ENCODE measurements around the gene KCNMA1.

Gene KCNMA1

GRCh38 chr10:76970711-76971519 lies 666.7 kb downstream of the KCNMA1 start:
- peaks cover 3% of the 10 kb centered on the region for H3K4me1 ChIP-seq (ENCODE audit: control insufficient read depth, insufficient read depth, low read length, poor library complexity, severe bottlenecking)
- no peak overlapping the region for H3K4me3 ChIP-seq (ENCODE audit: extremely low read depth, insufficient read depth, low read length, poor library complexity, severe bottlenecking)
- 86 to 100% methylated on average over 1 to 4 of the region's 6 CpGs for WGBS, 2 experiments (ENCODE audit: insufficient coverage in 2 of 2)
- H3K36me3 ChIP-seq (ENCODE audit: control insufficient read depth, insufficient read depth, low read length), result no peaks in the 10 kb centered on the region
- H3K9me3 ChIP-seq (ENCODE audit: control insufficient read depth, low read length), result no peaks in the 10 kb centered on the region
- no peak overlapping the region for H3K27ac ChIP-seq (ENCODE audit: low read depth, low read length, severe bottlenecking)

DNA sequence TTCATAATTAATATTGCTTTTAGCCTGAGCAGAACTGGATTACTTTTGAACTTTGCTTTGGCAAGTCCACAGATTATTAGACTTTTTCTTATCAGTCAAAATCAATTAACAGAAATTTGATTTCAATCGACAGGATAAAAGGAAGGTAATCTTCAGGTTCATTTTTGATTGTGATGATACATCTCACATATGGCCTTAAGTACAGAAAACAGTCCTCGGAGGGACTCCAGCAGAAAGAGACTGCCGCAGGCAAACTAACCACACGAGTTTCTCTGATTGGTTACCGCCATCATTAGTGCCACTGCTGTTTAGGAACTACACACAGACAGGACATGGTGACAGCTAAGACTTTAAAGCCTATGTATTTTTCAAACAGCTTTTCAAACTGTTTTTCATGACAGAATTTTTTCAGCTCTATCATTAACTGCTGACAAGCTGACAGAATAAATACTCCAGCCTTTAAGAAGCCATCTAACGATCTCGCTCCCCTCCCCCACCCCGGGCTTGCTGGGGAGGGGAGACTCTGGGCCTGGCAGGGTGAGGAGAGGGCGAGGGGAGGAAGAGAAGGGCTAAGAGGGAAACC lies 668.2 kb downstream of the KCNMA1 start:
- H3K4me1 ChIP-seq (ENCODE audit: control insufficient read depth, insufficient read depth, low read length, poor library complexity, severe bottlenecking), result peaks cover 3% of the 10 kb centered on the region
- no peaks in the 10 kb centered on the region for H3K9me3 ChIP-seq (ENCODE audit: control insufficient read depth, low read length)
- WGBS, 2 experiments (ENCODE audit: insufficient coverage in 2 of 2), result 94 to 95% methylated on average over 4 of the region's 9 CpGs
- no peak overlapping the region for H3K27ac ChIP-seq (ENCODE audit: low read depth, low read length, severe bottlenecking)
- H3K36me3 ChIP-seq (ENCODE audit: control insufficient read depth, insufficient read depth, low read length), result no peaks in the 10 kb centered on the region
- no peak overlapping the region for H3K4me3 ChIP-seq (ENCODE audit: extremely low read depth, insufficient read depth, low read length, poor library complexity, severe bottlenecking)

GRCh38 chr10:76968483-76968882 lies 669.1 kb downstream of the KCNMA1 start:
- Histone ChIP-seq H3K9me3 (ENCODE audit: control insufficient read depth, low read length) (no peaks in the 10 kb centered on the region), H3K4me3 (ENCODE audit: extremely low read depth, insufficient read depth, low read length, poor library complexity, severe bottlenecking) (no peak overlapping the region), H3K4me1 (ENCODE audit: control insufficient read depth, insufficient read depth, low read length, poor library complexity, severe bottlenecking) (peaks cover 3% of the 10 kb centered on the region), H3K27ac (ENCODE audit: low read depth, low read length, severe bottlenecking) (no peak overlapping the region), H3K36me3 (ENCODE audit: control insufficient read depth, insufficient read depth, low read length) (no peaks in the 10 kb centered on the region)
- 100% methylated on average over 1 of the region's 2 CpGs; no CpG with 5 or more reads in 1 of the 2 experiments for WGBS, 2 experiments (ENCODE audit: insufficient coverage in 2 of 2)

DNA sequence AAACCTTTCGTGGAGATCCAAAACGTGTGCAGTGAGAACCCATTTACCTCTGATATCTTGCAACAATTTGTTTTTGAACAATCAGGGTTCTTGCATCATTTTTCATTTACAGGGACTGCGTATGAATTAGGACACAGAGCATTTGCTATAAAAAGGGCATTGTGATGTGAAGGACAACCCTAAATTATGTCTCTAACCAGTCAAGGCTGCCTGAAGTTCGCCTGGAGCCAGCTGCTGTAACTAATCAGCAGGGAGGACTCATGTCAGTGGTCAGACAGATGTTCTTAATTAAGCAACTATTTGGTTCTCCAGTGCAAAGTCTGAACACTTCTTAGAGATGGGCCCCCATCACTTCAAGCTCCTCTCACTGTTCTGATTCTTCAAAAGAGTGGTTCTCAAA lies 674.8 kb downstream of the KCNMA1 start:
- Histone ChIP-seq H3K27ac (ENCODE audit: low read depth, low read length, severe bottlenecking) (no peak overlapping the region), H3K9me3 (ENCODE audit: control insufficient read depth, low read length) (no peaks in the 10 kb centered on the region), H3K36me3 (ENCODE audit: control insufficient read depth, insufficient read depth, low read length) (no peaks in the 10 kb centered on the region), H3K4me1 (ENCODE audit: control insufficient read depth, insufficient read depth, low read length, poor library complexity, severe bottlenecking) (no peaks in the 10 kb centered on the region), H3K4me3 (ENCODE audit: extremely low read depth, insufficient read depth, low read length, poor library complexity, severe bottlenecking) (no peak overlapping the region)
- 85 to 93% methylated on average over 4 of the region's 4 CpGs for WGBS, 2 experiments (ENCODE audit: insufficient coverage in 2 of 2)

GRCh38 chr10:76961841-76962240 lies 675.8 kb downstream of the KCNMA1 start:
- no peaks in the 10 kb centered on the region for H3K4me1 ChIP-seq (ENCODE audit: control insufficient read depth, insufficient read depth, low read length, poor library complexity, severe bottlenecking)
- H3K27ac ChIP-seq (ENCODE audit: low read depth, low read length, severe bottlenecking), result no peak overlapping the region
- no peaks in the 10 kb centered on the region for H3K9me3 ChIP-seq (ENCODE audit: control insufficient read depth, low read length)
- 100% methylated on average over 2 of the region's 5 CpGs for WGBS, 2 experiments (ENCODE audit: insufficient coverage in 2 of 2)
- no peak overlapping the region for H3K4me3 ChIP-seq (ENCODE audit: extremely low read depth, insufficient read depth, low read length, poor library complexity, severe bottlenecking)
- no peaks in the 10 kb centered on the region for H3K36me3 ChIP-seq (ENCODE audit: control insufficient read depth, insufficient read depth, low read length)

- Histone ChIP-seq H3K4me1 (ENCODE audit: control insufficient read depth, insufficient read depth, low read length, poor library complexity, severe bottlenecking) (no peaks in the 10 kb centered on the region), H3K36me3 (ENCODE audit: control insufficient read depth, insufficient read depth, low read length) (no peaks in the 10 kb centered on the region), H3K4me3 (ENCODE audit: extremely low read depth, insufficient read depth, low read length, poor library complexity, severe bottlenecking) (no peak overlapping the region), H3K9me3 (ENCODE audit: control insufficient read depth, low read length) (no peaks in the 10 kb centered on the region), H3K27ac (ENCODE audit: low read depth, low read length, severe bottlenecking) (no peak overlapping the region)
- WGBS, 2 experiments (ENCODE audit: insufficient coverage in 2 of 2), result 95 to 100% methylated on average over 2 of the region's 2 CpGs
These were observed 678.5 kb downstream of the KCNMA1 start for GRCh38 chr10:76959111-76959510.

- no peak overlapping the region for H3K27ac ChIP-seq (ENCODE audit: low read depth, low read length, severe bottlenecking)
- H3K4me3 ChIP-seq (ENCODE audit: extremely low read depth, insufficient read depth, low read length, poor library complexity, severe bottlenecking), result no peak overlapping the region
- H3K9me3 ChIP-seq (ENCODE audit: control insufficient read depth, low read length), result no peaks in the 10 kb centered on the region
- 75 to 100% methylated on average over 1 of the region's 3 CpGs for WGBS, 2 experiments (ENCODE audit: insufficient coverage in 2 of 2)
- no peaks in the 10 kb centered on the region for H3K36me3 ChIP-seq (ENCODE audit: control insufficient read depth, insufficient read depth, low read length)
- H3K4me1 ChIP-seq (ENCODE audit: control insufficient read depth, insufficient read depth, low read length, poor library complexity, severe bottlenecking), result no peaks in the 10 kb centered on the region
These were observed 682.8 kb downstream of the KCNMA1 start for GRCh38 chr10:76954838-76955237.

GRCh38 chr10:76950354-76950753 lies 687.3 kb downstream of the KCNMA1 start:
- Histone ChIP-seq H3K27ac (ENCODE audit: low read depth, low read length, severe bottlenecking) (no peak overlapping the region), H3K36me3 (ENCODE audit: control insufficient read depth, insufficient read depth, low read length) (no peaks in the 10 kb centered on the region), H3K9me3 (ENCODE audit: control insufficient read depth, low read length) (no peaks in the 10 kb centered on the region), H3K4me1 (ENCODE audit: control insufficient read depth, insufficient read depth, low read length, poor library complexity, severe bottlenecking) (no peaks in the 10 kb centered on the region), H3K4me3 (ENCODE audit: extremely low read depth, insufficient read depth, low read length, poor library complexity, severe bottlenecking) (no peak overlapping the region)
- WGBS, 2 experiments (ENCODE audit: insufficient coverage in 2 of 2), result 17 to 25% methylated on average over 1 of the region's 1 CpG

DNA sequence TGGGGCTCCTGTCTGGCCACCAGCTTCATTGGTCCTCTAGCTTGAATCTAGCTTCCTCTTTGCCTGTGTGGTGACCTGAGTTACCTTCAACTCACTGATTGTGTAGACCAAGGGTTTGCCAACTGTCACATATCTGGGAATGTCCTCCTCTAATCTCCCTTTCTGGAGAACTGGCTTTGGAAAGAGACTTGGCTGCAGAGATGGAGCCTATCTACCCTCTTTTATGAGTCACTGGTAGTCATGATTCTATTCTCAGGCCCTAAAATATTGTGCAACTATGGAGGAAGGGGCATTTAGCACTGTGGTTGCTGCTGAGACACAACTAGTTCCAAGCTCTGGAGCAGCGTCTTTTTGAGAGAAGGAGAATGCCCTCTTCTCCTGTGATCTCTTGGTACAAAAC lies 691.3 kb downstream of the KCNMA1 start:
- 100% methylated on average over 1 of the region's 1 CpG for WGBS, 2 experiments (ENCODE audit: insufficient coverage in 2 of 2)
- Histone ChIP-seq H3K36me3 (ENCODE audit: control insufficient read depth, insufficient read depth, low read length) (no peaks in the 10 kb centered on the region), H3K9me3 (ENCODE audit: control insufficient read depth, low read length) (no peaks in the 10 kb centered on the region)

DNA sequence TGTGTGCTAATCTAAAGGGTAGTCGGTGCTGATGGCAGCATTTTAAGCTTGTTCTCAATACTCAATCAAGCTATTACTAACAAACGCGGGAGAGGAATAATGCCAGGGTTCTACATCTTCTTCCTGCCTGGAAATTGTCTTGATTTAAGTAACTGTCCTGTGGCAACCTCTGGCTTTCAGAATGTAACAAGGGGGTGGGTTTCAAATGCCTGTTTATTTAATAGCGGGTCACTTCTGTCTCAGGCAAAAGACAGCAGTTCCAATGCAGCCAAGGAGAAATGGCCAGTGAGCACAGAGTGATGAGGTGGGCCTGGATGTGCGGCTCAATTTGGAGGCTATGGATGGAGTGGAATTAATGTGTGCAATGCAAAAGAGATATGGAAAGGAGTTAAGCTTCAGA lies 692.4 kb downstream of the KCNMA1 start:
- WGBS, 2 experiments (ENCODE audit: insufficient coverage in 2 of 2), result 98 to 100% methylated on average over 1 to 4 of the region's 5 CpGs
- Histone ChIP-seq H3K9me3 (ENCODE audit: control insufficient read depth, low read length) (no peaks in the 10 kb centered on the region), H3K4me3 (ENCODE audit: extremely low read depth, insufficient read depth, low read length, poor library complexity, severe bottlenecking) (no peak overlapping the region), H3K36me3 (ENCODE audit: control insufficient read depth, insufficient read depth, low read length) (no peaks in the 10 kb centered on the region), H3K4me1 (ENCODE audit: control insufficient read depth, insufficient read depth, low read length, poor library complexity, severe bottlenecking) (no peaks in the 10 kb centered on the region), H3K27ac (ENCODE audit: low read depth, low read length, severe bottlenecking) (no peak overlapping the region)

More for the DNA sequence above, 691.3 kb downstream of the KCNMA1 start:
- Histone ChIP-seq H3K27ac (ENCODE audit: low read depth, low read length, severe bottlenecking) (no peak overlapping the region), H3K4me1 (ENCODE audit: control insufficient read depth, insufficient read depth, low read length, poor library complexity, severe bottlenecking) (no peaks in the 10 kb centered on the region), H3K4me3 (ENCODE audit: extremely low read depth, insufficient read depth, low read length, poor library complexity, severe bottlenecking) (no peak overlapping the region)

GRCh38 chr10:76944640-76945039 lies 693.0 kb downstream of the KCNMA1 start:
- Histone ChIP-seq H3K4me1 (ENCODE audit: control insufficient read depth, insufficient read depth, low read length, poor library complexity, severe bottlenecking) (no peaks in the 10 kb centered on the region), H3K9me3 (ENCODE audit: control insufficient read depth, low read length) (no peaks in the 10 kb centered on the region), H3K27ac (ENCODE audit: low read depth, low read length, severe bottlenecking) (no peak overlapping the region), H3K36me3 (ENCODE audit: control insufficient read depth, insufficient read depth, low read length) (no peaks in the 10 kb centered on the region), H3K4me3 (ENCODE audit: extremely low read depth, insufficient read depth, low read length, poor library complexity, severe bottlenecking) (no peak overlapping the region)
- 93 to 97% methylated on average over 6 to 7 of the region's 7 CpGs for WGBS, 2 experiments (ENCODE audit: insufficient coverage in 2 of 2)

All from mesodermal cell (in vitro differentiated cells).